ENCODE measurements around the gene ARMC8. TPM values are rescaled to one million over a fixed set of nuclear protein-coding genes. Genes with fewer than 3 reads are reported as not detected.

The ARMC8 gene
- polyA plus RNA-seq, 2 of the 4 experiments (the other 2 are of a cell fraction) = 25.6 to 45.7 TPM

DNA sequence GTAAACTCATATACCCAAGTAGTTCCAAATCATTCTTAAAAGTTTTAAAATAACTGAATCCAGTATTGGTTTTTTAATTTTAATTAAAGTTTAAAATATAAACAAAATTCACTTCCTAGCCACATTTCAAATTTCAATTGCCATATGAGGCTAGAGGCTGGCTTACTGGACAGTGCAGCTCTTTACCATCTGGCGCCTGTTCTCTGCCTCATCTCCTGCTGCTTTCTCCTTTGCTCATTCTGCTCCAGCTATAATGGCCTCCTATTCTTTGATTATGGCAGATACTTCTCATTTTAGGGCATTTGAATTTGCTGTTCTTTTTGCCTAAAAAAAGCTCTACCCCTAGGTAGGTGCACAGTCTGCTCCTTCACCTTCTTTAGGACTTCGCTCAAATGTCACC lies 19.1 kb downstream of the ARMC8 start:
- POLR2A ChIA-PET = no interaction called here
- no peak for TF ChIP-seq MAZ (IDR thresholded peaks at IDR 0.05; ENCODE audit: borderline replicate concordance, low read depth, low read length)
- TF ChIP-seq, protein P1, sequence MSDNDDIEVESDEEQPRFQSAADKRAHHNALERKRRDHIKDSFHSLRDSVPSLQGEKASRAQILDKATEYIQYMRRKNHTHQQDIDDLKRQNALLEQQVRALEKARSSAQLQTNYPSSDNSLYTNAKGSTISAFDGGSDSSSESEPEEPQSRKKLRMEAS (IDR thresholded peaks at IDR 0.05) = no peak
- TF ChIP-seq HDAC2 (IDR thresholded peaks at IDR 0.05) = no peak
- TF ChIP-seq MAFK (IDR thresholded peaks at IDR 0.05; ENCODE audit: partially characterized antibody) = no peak
- no peak for TF ChIP-seq SMC3 (IDR thresholded peaks at IDR 0.05)

DNA sequence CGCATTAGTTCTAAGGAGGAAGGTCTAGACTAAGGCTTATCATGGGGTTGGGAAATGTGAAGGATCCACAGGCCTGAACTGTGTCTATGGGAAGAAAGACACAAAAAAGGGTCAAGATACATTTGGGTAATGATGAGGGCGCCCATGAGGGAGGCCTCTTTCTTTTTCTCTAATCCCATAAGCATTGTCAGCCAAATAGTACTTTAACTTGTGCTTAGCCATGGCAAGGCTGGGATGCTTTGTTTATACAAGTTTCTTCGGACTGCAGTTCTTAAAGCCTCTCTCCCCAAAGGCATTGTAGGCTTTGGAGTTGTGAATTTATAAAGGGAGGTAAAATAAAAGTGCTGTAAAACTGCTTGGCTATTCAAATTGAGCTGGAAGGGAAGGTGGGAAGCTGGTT lies 23.4 kb downstream of the ARMC8 start:
- no peak for ATAC-seq
- no peak for FAIRE-seq
- Histone ChIP-seq H3K9me3 (no peaks in the 10 kb centered on the region), H3K4me2 (no peak overlapping the region), H3K27ac (no peak overlapping the region), H3K4me1 (peaks cover 8% of the 10 kb centered on the region; the same call in 2 of the 3 replicates), H3K4me3 (no peak overlapping the region)
- 96% methylated on average over 3 of the region's 3 CpGs for WGBS (ENCODE audit: missing lambda C conversion rate)
- no peak for DNase-seq (ENCODE audit: low read depth in 1 of 2, low spot score in 1 of 2)
- TF ChIP-seq MYC (IDR thresholded peaks at IDR 0.05; ENCODE audit: borderline replicate concordance, low read length) (no peak), CBX8 (IDR thresholded peaks at IDR 0.05) (no peak), JUNB (IDR thresholded peaks at IDR 0.05) (no peak), CEBPB (IDR thresholded peaks at IDR 0.05) (no peak), FOSL2 (IDR thresholded peaks at IDR 0.05) (no peak), FOSL2 (CRISPR knock-in tag; IDR thresholded peaks at IDR 0.05) (no peak), GATA3 (IDR thresholded peaks at IDR 0.05; ENCODE audit: borderline replicate concordance) (no peak), CBX2 (IDR thresholded peaks at IDR 0.05; ENCODE audit: borderline replicate concordance, low read depth) (no peak), POLR2AphosphoS2 (conservative IDR thresholded peaks at IDR 0.05; ENCODE audit: low read length) (no peak)
- TF ChIP-seq, protein P2, sequence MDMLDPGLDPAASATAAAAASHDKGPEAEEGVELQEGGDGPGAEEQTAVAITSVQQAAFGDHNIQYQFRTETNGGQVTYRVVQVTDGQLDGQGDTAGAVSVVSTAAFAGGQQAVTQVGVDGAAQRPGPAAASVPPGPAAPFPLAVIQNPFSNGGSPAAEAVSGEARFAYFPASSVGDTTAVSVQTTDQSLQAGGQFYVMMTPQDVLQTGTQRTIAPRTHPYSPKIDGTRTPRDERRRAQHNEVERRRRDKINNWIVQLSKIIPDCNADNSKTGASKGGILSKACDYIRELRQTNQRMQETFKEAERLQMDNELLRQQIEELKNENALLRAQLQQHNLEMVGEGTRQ (IDR thresholded peaks at IDR 0.05) = no peak
- TF ChIP-seq, protein P3, sequence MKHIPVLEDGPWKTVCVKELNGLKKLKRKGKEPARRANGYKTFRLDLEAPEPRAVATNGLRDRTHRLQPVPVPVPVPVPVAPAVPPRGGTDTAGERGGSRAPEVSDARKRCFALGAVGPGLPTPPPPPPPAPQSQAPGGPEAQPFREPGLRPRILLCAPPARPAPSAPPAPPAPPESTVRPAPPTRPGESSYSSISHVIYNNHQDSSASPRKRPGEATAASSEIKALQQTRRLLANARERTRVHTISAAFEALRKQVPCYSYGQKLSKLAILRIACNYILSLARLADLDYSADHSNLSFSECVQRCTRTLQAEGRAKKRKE (CRISPR knock-in tag; IDR thresholded peaks at IDR 0.05; ENCODE audit: low read depth) = no peak
- TF ChIP-seq, protein P4, sequence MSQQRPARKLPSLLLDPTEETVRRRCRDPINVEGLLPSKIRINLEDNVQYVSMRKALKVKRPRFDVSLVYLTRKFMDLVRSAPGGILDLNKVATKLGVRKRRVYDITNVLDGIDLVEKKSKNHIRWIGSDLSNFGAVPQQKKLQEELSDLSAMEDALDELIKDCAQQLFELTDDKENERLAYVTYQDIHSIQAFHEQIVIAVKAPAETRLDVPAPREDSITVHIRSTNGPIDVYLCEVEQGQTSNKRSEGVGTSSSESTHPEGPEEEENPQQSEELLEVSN (IDR thresholded peaks at IDR 0.05; ENCODE audit: borderline replicate concordance, low read depth) = no peak
- TF ChIP-seq, protein P5, sequence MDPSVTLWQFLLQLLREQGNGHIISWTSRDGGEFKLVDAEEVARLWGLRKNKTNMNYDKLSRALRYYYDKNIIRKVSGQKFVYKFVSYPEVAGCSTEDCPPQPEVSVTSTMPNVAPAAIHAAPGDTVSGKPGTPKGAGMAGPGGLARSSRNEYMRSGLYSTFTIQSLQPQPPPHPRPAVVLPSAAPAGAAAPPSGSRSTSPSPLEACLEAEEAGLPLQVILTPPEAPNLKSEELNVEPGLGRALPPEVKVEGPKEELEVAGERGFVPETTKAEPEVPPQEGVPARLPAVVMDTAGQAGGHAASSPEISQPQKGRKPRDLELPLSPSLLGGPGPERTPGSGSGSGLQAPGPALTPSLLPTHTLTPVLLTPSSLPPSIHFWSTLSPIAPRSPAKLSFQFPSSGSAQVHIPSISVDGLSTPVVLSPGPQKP (IDR thresholded peaks at IDR 0.05; ENCODE audit: low read depth, low read length) = no peak
- ChIA-PET POLR2A (no interaction called here), CTCF (no interaction called here)

More for the DNA sequence above, 19.1 kb downstream of the ARMC8 start:
- ATAC-seq (no peak), DNase-seq (ENCODE audit: low read depth in 1 of 2, low spot score in 1 of 2) (no peak), FAIRE-seq (no peak)
- no peaks in the 10 kb centered on the region for H3K9me3 ChIP-seq
- no peak overlapping the region for H3K27ac ChIP-seq
- H3K4me1 ChIP-seq = no peaks in the 10 kb centered on the region
- CTCF ChIA-PET = no interaction called here
- no peak overlapping the region for H3K4me2 ChIP-seq
- WGBS (ENCODE audit: missing lambda C conversion rate) = 96% methylated on average over 2 of the region's 2 CpGs
- H3K4me3 ChIP-seq = no peak overlapping the region

DNA sequence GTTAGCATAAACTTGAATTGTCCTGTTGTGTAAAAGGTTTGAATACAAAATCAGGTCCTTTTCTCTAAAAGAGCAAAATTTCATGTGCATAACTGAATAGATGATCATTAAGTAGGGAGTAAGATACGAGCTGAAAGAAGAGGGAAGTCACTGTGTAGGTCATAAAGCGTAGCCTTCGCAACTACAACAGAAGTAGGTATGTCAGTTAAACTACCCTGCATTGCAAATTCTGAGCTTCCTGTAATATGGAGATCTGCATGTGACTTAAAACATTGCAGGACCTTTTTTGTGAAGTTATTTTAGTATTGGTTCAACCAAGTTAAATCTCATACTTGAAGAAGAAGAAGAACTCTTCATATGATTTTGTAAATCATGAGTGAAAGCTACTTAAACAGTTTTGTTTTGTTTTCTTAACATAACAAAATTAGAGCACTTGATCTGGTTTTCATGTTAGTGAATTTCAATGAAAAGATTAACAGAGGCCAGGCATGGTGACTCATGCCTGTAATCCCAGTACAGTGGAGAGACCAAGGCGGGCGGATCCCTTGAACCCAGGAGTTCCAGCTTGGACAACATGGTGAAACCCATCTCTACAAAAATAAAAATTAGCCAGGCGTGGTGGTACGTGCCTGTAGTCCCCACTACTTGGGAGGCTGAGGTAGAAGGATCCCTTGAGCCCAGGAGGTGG lies 26.4 kb downstream of the ARMC8 start:
- CTCF ChIA-PET = interaction anchor here (0.8 kb wide), 1 partner anchor 10 kb away, joined by 3 read pairs; no protein-coding TSS in a partner anchor
- FAIRE-seq = no peak
- DNase-seq (ENCODE audit: low read depth in 1 of 2, low spot score in 1 of 2) = no peak
- Histone ChIP-seq H3K27ac (no peak overlapping the region), H3K4me2 (no peak overlapping the region), H3K4me1 (peaks cover 8% of the 10 kb centered on the region; the same call in 2 of the 3 replicates), H3K9me3 (no peaks in the 10 kb centered on the region), H3K4me3 (no peak overlapping the region)
- POLR2A ChIA-PET = no interaction called here
- TF ChIP-seq RNF2 (IDR thresholded peaks at IDR 0.05; ENCODE audit: borderline replicate concordance, low read depth) (no peak), RFX5 (IDR thresholded peaks at IDR 0.05) (no peak)
- TF ChIP-seq, protein P4 (IDR thresholded peaks at IDR 0.05; ENCODE audit: borderline replicate concordance, low read depth) = no peak
- ATAC-seq = no peak
- 89% methylated on average over 7 of the region's 7 CpGs for WGBS (ENCODE audit: missing lambda C conversion rate)
